Measurements from ENCODE around the gene CREG2.
A peak's percentile ranks its signal among the peaks of the same experiment; 100 is the strongest.

Gene CREG2

GRCh38 chr2:101398116-101398821 lies 11.0 kb upstream of the CREG2 start:
- ChIA-PET POLR2A (ENCODE audit: low non-redundant PET) (no interaction called here), CTCF (no interaction called here)
- H3K27ac ChIP-seq = 0 out of 2 replicates have a peak overlapping the region, but pooled peaks have one; percentile 7
- DNase-seq (ENCODE audit: low spot score) = no peak
- TF ChIP-seq CTCF (conservative IDR thresholded peaks at IDR 0.05; ENCODE audit: low read depth) = no peak

DNA sequence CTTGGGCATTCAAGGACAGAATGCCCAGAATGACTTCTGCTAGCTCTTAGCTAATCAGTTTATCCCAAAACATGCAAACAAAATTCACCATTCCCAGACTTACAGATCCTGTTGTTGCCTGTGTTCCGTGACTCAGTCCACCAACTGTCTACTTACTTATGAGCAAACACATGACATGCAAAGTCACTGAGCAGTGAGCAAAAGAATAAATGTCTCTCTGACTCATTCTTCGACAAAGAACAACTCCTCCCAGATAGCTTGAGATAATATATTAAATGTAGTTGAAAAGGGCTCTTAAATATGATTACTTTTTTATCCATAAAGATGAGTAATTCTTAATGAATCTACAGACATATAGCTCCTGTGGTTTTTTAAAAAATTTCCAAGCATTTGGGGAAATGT lies 9.0 kb upstream of the CREG2 start:
- ChIA-PET POLR2A (ENCODE audit: low non-redundant PET) (interaction anchor here (0.6 kb wide), 1 partner anchor 89 kb away, joined by 3 read pairs; no protein-coding TSS in a partner anchor), CTCF (interaction anchor here (0.8 kb wide), 1 partner anchor 54 kb away, joined by 4 read pairs; no protein-coding TSS in a partner anchor)
- DNase-seq (ENCODE audit: low spot score) = peak; percentile 81
- no peak for TF ChIP-seq CTCF (conservative IDR thresholded peaks at IDR 0.05; ENCODE audit: low read depth)
- peak overlapping the region; percentile 93 for H3K27ac ChIP-seq

- DNase-seq (ENCODE audit: low spot score) = no peak
- no peak for TF ChIP-seq CTCF (conservative IDR thresholded peaks at IDR 0.05; ENCODE audit: low read depth)
- POLR2A ChIA-PET (ENCODE audit: low non-redundant PET) = no interaction called here
- H3K27ac ChIP-seq = peak overlapping the region; percentile 93
- CTCF ChIA-PET = interaction anchor here (0.6 to 0.8 kb wide), 2 partner anchors 53 to 287 kb away, joined by 3 to 4 read pairs; no protein-coding TSS in a partner anchor
Observed at GRCh38 chr2:101395545-101396315, 8.4 kb upstream of the CREG2 start.

- no peak for TF ChIP-seq CTCF (conservative IDR thresholded peaks at IDR 0.05; ENCODE audit: low read depth)
- DNase-seq (ENCODE audit: low spot score) = peak; percentile 66
- H3K27ac ChIP-seq = peak overlapping the region; percentile 39; the same call in 1 of the 2 replicates
- CTCF ChIA-PET = interaction anchor here (0.7 to 3.3 kb wide), 3 partner anchors 46 to 1569 kb away, joined by 3 to 29 read pairs (median 4); no protein-coding TSS in a partner anchor
- POLR2A ChIA-PET (ENCODE audit: low non-redundant PET) = no interaction called here
Observed at GRCh38 chr2:101388232-101388631, 929 bp upstream of the CREG2 start.

DNA sequence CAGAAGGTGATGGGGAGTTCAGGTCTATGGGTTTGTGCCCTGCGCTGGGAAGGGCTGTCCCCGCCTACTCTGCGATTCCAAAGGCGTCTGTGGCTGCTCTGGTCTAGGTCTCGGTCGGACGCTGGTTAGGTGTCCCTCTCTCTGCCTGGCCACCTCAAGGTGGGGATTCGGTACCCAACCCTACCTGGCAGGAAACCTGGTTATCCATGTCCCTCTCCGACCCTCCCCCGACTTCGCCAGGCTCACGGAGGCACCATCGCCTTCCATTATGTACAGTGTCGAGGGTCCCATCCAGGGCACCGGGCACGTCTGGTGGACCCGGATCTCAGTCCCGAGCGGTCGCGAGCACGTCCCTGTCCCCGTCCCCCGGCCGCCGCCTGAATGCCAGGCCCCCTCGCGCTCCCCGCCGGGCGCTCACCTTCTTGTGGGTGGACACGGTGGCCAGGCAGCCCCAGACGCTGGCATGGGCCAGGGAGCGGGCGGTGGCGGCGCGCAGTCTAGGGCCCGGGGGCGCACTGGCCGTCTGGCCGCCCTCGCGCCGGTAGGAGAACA lies 628 bp downstream of the CREG2 start:
- no peak for TF ChIP-seq CTCF (conservative IDR thresholded peaks at IDR 0.05; ENCODE audit: low read depth)
- H3K27ac ChIP-seq = peak overlapping the region; percentile 48
- ChIA-PET CTCF (interaction anchor here (0.6 to 3.3 kb wide), 7 partner anchors 10 to 487 kb away, joined by 3 to 29 read pairs (median 3); partner anchors contain the start of gene RNF149), POLR2A (ENCODE audit: low non-redundant PET) (no interaction called here)
- no peak for DNase-seq (ENCODE audit: low spot score)

DNA sequence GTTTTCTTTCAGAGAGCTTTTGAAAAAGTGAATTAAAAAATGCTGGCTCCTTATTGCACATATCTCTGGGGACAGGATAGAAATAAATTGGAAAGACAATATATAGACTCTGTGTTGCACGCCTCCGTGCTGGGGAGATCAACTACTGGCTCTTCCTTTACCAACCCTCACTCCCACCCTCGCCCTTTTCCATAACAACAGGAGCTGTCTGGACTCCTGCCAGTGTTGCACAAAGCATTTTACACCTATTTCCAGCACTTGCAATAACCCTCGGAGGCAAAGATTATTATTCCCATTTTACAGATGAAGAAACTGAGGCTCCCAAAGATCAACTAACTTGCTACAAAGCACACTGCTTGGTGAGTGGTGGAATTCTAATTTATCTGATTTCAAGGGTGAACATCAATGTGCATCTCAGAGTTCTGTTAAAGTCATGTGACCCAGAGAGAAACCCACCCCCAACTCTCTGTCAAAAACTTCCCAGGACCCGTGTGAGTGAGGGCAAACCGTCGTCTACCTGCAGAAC lies 4.2 kb downstream of the CREG2 start:
- POLR2A ChIA-PET (ENCODE audit: low non-redundant PET) = no interaction called here
- no peak overlapping the region for H3K27ac ChIP-seq
- DNase-seq (ENCODE audit: low spot score) = no peak
- CTCF ChIA-PET = no interaction called here
- no peak for TF ChIP-seq CTCF (conservative IDR thresholded peaks at IDR 0.05; ENCODE audit: low read depth)
